Endothelial cell of umbilical vein (primary cell): Measurements from ENCODE around the gene FAM53B. TPM values are rescaled to one million over a fixed set of nuclear protein-coding genes. Genes with fewer than 3 reads are reported as not detected.

Source experiments
- BruUV-seq: library from RNA; stranded (reverse); fragments of 400-500 nt; replicated peaks from 2 replicates; lab custom pipeline; 2021; lab: Mats Ljungman, UMichigan
- CTCF ChIA-PET: fragments of 300-600, 350-600 bp; sonication (Branson Sonifier 250); formaldehyde crosslinking; loops from one replicate; lab custom pipeline; 2021; ENCODE audit warnings: antibody characterized with exemption, inconsistent platforms; lab: Charles Lee
- POLR2A ChIA-PET: fragments of 300-600, 350-600 bp; sonication (Branson Sonifier 250); formaldehyde crosslinking; loops from one replicate; lab custom pipeline; 2021; ENCODE audit warnings: antibody characterized with exemption, inconsistent platforms; lab: Charles Lee
- DNase-seq: peaks from one replicate; pipeline ENCODE4 v3.0.0-alpha.2; 2011; ENCODE audit warnings: low read depth, low spot score
- FAIRE-seq: peaks from 2 replicates; lab custom pipeline; 2011; peaks lifted over from hg19 to GRCh38; lab: Jason Lieb, UNC
- H2AFZ ChIP-seq: 2 replicates; pipeline ENCODE4 v1.6.0; 2012; ENCODE audit warnings: low read depth, low read length, control low read depth, inconsistent platforms
- H3K27ac ChIP-seq: 2 replicates; pipeline ENCODE4 v1.5.1; 2011; ENCODE audit warnings: low read depth, mild to moderate bottlenecking, control low read depth, low read length, moderate library complexity; ENCODE audit not compliant: insufficient read depth
- H3K27me3 ChIP-seq, 2 experiments: 2 replicates each; pipeline versions ENCODE4 v1.6.0 to v1.6.1; 2011; ENCODE audit warnings: low read length in 2 of 2, mixed read lengths in 1 of 2; ENCODE audit not compliant: control insufficient read depth in 2 of 2, insufficient read depth in 2 of 2
- H3K36me3 ChIP-seq, 2 experiments: 2 replicates in 1 of 2; 3 replicates in 1 of 2; pipeline ENCODE4 v1.5.1; 2011; ENCODE audit warnings: low read length in 2 of 2, mild to moderate bottlenecking in 1 of 2, moderate library complexity in 1 of 2; ENCODE audit not compliant: control insufficient read depth in 2 of 2, insufficient read depth in 2 of 2; ENCODE audit errors: extremely low read depth in 1 of 2
- H3K4me1 ChIP-seq: 3 replicates; pipeline ENCODE4 v1.5.1; 2011; ENCODE audit warnings: mild to moderate bottlenecking, low read length; ENCODE audit not compliant: control insufficient read depth, insufficient read depth; ENCODE audit errors: extremely low read depth
- H3K4me2 ChIP-seq: 2 replicates; pipeline ENCODE4 v1.6.1; 2011; ENCODE audit warnings: low read length, control low read depth, mixed read lengths; ENCODE audit not compliant: insufficient read depth
- H3K4me3 ChIP-seq, 3 experiments: fragments of 200-600 bp in 1 of 3; sonication (generic), shearing (Covaris generic) in 1 of 3; replicated peaks in 1 of 3; 2 replicates each; pipeline ENCODE4 v1.5.1; 2011 to 2016; ENCODE audit warnings: control low read depth in 3 of 3, low read length in 3 of 3, mild to moderate bottlenecking in 2 of 3, inconsistent platforms in 1 of 3, low read depth in 1 of 3, moderate library complexity in 1 of 3; ENCODE audit not compliant: insufficient read depth in 1 of 3
- H3K79me2 ChIP-seq: 2 replicates; pipeline ENCODE4 v1.6.0; 2012; ENCODE audit warnings: low read length, inconsistent platforms; ENCODE audit not compliant: control insufficient read depth, insufficient read depth
- H3K9ac ChIP-seq: replicated peaks from 2 replicates; pipeline ENCODE3; 2011; ENCODE audit warnings: low read length, control low read depth; ENCODE audit not compliant: insufficient read depth; ENCODE audit errors: extremely low read depth
- H3K9me1 ChIP-seq: replicated peaks from 3 replicates; pipeline ENCODE4 v1.6.0; 2011; ENCODE audit warnings: mild to moderate bottlenecking, low read length; ENCODE audit not compliant: control insufficient read depth, insufficient read depth; ENCODE audit errors: extremely low read depth
- H3K9me3 ChIP-seq: replicated peaks from 2 replicates; pipeline ENCODE4 v1.5.1; 2012; ENCODE audit warnings: low read length, inconsistent platforms; ENCODE audit not compliant: control insufficient read depth, insufficient read depth
- H4K20me1 ChIP-seq: replicated peaks from 2 replicates; pipeline ENCODE3; 2011; ENCODE audit warnings: mild to moderate bottlenecking, low read length; ENCODE audit not compliant: control insufficient read depth, insufficient read depth; ENCODE audit errors: extremely low read depth
- EZH2 ChIP-seq: IDR thresholded peaks from 2 replicates; pipeline ENCODE4 v1.6.1; 2012; ENCODE audit warnings: borderline replicate concordance, low read depth, mild to moderate bottlenecking, moderate library complexity, low read length, inconsistent platforms; ENCODE audit not compliant: severe bottlenecking
- FOS ChIP-seq: IDR thresholded peaks from 2 replicates; pipeline ENCODE4 v1.6.1; 2011; ENCODE audit warnings: mild to moderate bottlenecking, low read length, moderate library complexity, borderline replicate concordance; ENCODE audit not compliant: insufficient read depth
- GATA2 ChIP-seq: IDR thresholded peaks from 2 replicates; pipeline ENCODE4 v1.7.0; 2011; ENCODE audit warnings: low read depth, mild to moderate bottlenecking, moderate library complexity, mixed read lengths, low read length; ENCODE audit not compliant: insufficient read length, insufficient read depth
- JUN ChIP-seq: IDR thresholded peaks from 2 replicates; pipeline ENCODE4 v1.6.1; 2011; ENCODE audit warnings: borderline replicate concordance, low read depth; ENCODE audit not compliant: insufficient read length, insufficient read depth
- MYC ChIP-seq: IDR thresholded peaks from one replicate; pipeline ENCODE4 v1.6.1; 2011; ENCODE audit warnings: mild to moderate bottlenecking, low read depth, low read length
- POLR2A ChIP-seq: IDR thresholded peaks from 2 replicates; pipeline ENCODE4 v1.6.1; 2012; ENCODE audit warnings: low read depth, mild to moderate bottlenecking, control low read depth, low read length
- POLR2AphosphoS5 ChIP-seq: IDR thresholded peaks from 2 replicates; pipeline ENCODE4 v1.6.1; 2012; ENCODE audit warnings: low read depth, mild to moderate bottlenecking, control low read depth, low read length, moderate library complexity; ENCODE audit not compliant: insufficient read depth
- dilution Hi-C: fragments of 300-500 bp; cut with MboI; formaldehyde crosslinking; loops from one replicate; pipeline ENCODE4 v1.15.0; 2019; ENCODE audit warnings: low sequenced_read_pairs; ENCODE audit not compliant: extremely low pct_ligation_motif_present
- intact Hi-C: fragments of 100-400 bp; cut with micrococcal nuclease; formaldehyde crosslinking; loops from one replicate; pipeline ENCODE4 v1.10.0; 2022
- polyA plus RNA-seq, 4 experiments: library from polyadenylated mRNA; depleted of rRNA in 3 of 4; stranded (reverse) in 3 of 4; unstranded in 1 of 4; fragments of >200 nt; gene quantifications; 2 replicates each; pipeline versions ENCODE4 v1.2.1 to v1.2.3, GENCODE V29; 2011 to 2012; ENCODE audit warnings: missing spikeins in 1 of 4
- total RNA-seq: library from RNA; stranded (reverse); gene quantifications from 2 replicates; pipeline ENCODE4 v1.2.3, GENCODE V29; 2021
- TF ChIP-seq, protein P1 (sequence below): IDR thresholded peaks from 2 replicates; pipeline ENCODE4 v1.6.1; 2011; ENCODE audit not compliant: insufficient read depth, insufficient read length
- TF ChIP-seq, protein P2 (sequence below), 2 donors: IDR thresholded peaks; 1 replicate in 1 of 2; 2 replicates in 1 of 2; pipeline ENCODE4 v1.5.1; 2011; ENCODE audit warnings: low read length in 2 of 2, mild to moderate bottlenecking in 2 of 2, moderate library complexity in 2 of 2, control low read depth in 1 of 2, inconsistent platforms in 1 of 2, low read depth in 1 of 2; ENCODE audit not compliant: insufficient read depth in 1 of 2; ENCODE audit errors: extremely low read depth in 1 of 2

Gene FAM53B
- total and polyA plus RNA-seq, 2 donors (not counting 3 experiments of a cell fraction or from before 2014, with no cell fraction given), result 8.5 to 21.1 TPM

GRCh38 chr10:124605856-124606812, 138.0 kb downstream of the FAM53B start:
- intact Hi-C loops, result loop anchor here (10.0 kb wide), 1 partner anchor 1601 kb away; the partner anchor contains the start of genes ACADSB and IKZF5
- H4K20me1 ChIP-seq, result no peaks in the 10 kb centered on the region
- no peaks in the 10 kb centered on the region for H3K79me2 ChIP-seq
- no peaks in the 10 kb centered on the region for H3K4me1 ChIP-seq
- CTCF ChIA-PET, result interaction anchor here (1.1 to 1.4 kb wide), 2 partner anchors 135 to 139 kb away, joined by 4 to 5 read pairs; no protein-coding TSS in a partner anchor
- no TSS peak for BruUV-seq
- no peak overlapping the region for H3K4me2 ChIP-seq
- no peaks in the 10 kb centered on the region for H3K9me3 ChIP-seq
- DNase-seq, result no peak
- POLR2A ChIA-PET, result no interaction called here
- FAIRE-seq, result no peak
- H3K36me3 ChIP-seq, result no peaks in the 10 kb centered on the region
- dilution Hi-C loops, result no loop called here
- no peaks in the 10 kb centered on the region for H3K27me3 ChIP-seq
- H3K27ac ChIP-seq, result no peak overlapping the region
- H3K9ac ChIP-seq, result no peak overlapping the region
- H3K4me3 ChIP-seq, result no peak overlapping the region
- TF ChIP-seq POLR2A (no peak), JUN (no peak), GATA2 (no peak), MYC (no peak), POLR2AphosphoS5 (no peak), FOS (no peak), EZH2 (no peak)
- TF ChIP-seq, protein P1, sequence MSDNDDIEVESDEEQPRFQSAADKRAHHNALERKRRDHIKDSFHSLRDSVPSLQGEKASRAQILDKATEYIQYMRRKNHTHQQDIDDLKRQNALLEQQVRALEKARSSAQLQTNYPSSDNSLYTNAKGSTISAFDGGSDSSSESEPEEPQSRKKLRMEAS, result no peak
- TF ChIP-seq, protein P2, sequence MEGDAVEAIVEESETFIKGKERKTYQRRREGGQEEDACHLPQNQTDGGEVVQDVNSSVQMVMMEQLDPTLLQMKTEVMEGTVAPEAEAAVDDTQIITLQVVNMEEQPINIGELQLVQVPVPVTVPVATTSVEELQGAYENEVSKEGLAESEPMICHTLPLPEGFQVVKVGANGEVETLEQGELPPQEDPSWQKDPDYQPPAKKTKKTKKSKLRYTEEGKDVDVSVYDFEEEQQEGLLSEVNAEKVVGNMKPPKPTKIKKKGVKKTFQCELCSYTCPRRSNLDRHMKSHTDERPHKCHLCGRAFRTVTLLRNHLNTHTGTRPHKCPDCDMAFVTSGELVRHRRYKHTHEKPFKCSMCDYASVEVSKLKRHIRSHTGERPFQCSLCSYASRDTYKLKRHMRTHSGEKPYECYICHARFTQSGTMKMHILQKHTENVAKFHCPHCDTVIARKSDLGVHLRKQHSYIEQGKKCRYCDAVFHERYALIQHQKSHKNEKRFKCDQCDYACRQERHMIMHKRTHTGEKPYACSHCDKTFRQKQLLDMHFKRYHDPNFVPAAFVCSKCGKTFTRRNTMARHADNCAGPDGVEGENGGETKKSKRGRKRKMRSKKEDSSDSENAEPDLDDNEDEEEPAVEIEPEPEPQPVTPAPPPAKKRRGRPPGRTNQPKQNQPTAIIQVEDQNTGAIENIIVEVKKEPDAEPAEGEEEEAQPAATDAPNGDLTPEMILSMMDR (IDR thresholded peaks at IDR 0.05; ENCODE audit: extremely low read depth in 1 of 2, insufficient read depth in 1 of 2, low read depth in 1 of 2, low read length in 2 of 2), result no peak
- H3K9me1 ChIP-seq, result no peaks in the 10 kb centered on the region
- no peak overlapping the region for H2AFZ ChIP-seq
